HG02588 (cell line): ENCODE data around the gene FGF12.
"Not testable (repeated sequence)": the region's sequence is repeated elsewhere in the genome, so short reads cannot be mapped to it uniquely, and the experiment has no call there.

Source experiments
- ATAC-seq: cut with Tn5 transposase; IDR thresholded peaks from one replicate; pipeline ENCODE4 v1.9.1; 2021; ENCODE audit warnings: mild to moderate bottlenecking, moderate library complexity; ENCODE audit not compliant: unreplicated experiment

Gene FGF12

DNA sequence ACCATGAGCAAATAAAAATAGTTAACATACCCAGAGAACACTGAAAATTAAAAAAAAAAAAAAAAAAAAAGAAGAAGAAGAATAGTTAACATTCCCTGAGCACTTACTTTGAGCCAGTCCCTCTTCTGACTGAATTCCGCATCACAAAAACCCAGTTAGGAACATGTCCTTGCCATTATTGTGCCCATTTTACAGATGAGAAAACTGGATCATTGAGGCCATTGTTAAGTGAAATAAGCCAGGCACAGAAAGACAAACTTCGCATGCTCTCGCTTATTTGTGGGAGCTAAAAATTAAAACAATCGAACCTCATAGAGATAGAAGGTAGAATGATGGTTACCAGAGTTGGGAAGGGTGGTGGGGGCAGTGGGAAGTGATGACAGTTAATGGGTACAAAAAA is 119.5 kb downstream of the FGF12 start:
- ATAC-seq, result no peak

DNA sequence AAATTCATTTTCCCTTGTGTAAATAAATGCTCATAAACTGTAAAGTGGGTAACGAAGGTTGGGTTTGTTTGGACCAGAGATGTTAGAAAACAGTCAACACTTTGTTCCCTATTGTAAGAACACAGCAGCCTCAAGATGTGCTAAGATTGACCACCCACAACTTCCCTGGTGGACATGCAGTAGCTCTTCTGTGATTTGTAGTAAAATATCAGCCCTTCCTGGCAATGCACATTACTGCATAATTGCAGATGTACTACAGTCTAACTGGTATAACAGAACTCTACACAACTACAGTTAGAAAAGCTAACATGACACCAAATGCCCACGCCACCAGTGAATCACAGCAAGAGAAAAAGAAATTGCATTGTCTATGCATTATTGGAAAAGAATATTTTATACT is 129.4 kb downstream of the FGF12 start:
- no peak for ATAC-seq

DNA sequence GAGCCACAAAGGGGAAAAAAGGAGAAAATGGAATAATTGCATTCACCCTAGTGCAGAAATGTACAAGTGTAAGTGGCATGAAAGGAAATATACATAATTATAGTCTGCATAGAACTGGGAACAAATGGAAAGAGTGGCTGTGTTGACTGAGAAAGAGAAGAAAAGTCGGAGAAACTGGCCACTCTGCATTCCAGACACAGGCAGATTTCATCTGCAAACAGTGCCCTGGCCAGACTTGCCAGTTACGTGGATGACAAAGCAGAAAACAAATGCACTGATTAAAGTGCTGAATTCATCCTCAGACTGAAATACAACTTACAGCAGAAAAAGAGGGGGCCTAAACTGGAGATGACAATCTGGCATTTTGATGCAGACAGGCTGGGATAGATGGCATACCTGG is 129.8 kb downstream of the FGF12 start:
- ATAC-seq, result no peak

DNA sequence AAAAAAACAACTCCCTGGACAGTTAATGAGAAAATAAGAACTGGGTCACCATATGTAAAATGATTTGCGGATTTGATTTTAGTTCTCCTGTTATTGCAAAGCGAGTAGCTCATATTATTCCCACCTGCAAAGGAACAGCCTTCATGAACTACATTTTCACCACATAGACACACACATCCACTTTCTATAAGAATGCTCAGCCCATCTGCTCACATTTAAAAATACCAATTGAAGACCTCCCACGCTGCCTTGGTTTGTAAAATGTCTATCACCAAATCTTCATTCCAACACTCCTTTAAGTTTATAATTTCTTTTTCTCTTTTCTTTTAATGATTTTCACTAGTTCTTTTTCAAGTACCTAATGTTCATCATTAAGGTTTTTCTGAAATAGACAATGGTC is 148.6 kb downstream of the FGF12 start:
- ATAC-seq, result no peak

DNA sequence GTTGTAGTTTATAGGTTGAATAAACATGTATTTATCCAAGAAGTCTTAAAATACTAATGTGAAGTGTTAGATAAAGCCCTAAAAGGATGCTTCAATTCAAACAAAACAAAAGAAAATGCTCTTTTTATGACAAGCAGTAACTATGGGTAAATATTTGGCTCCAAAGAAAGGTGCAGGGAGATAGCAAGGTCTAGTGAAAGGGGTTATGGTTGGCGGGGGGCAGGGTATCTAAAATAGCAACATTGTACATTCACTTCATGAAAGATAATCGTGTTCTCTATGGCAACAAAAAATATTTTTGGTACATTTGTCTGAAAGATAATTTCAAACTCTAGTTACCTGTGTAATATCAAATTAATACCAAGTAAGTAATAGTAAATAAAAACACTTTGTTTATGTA is 149.5 kb downstream of the FGF12 start:
- no peak for ATAC-seq

DNA sequence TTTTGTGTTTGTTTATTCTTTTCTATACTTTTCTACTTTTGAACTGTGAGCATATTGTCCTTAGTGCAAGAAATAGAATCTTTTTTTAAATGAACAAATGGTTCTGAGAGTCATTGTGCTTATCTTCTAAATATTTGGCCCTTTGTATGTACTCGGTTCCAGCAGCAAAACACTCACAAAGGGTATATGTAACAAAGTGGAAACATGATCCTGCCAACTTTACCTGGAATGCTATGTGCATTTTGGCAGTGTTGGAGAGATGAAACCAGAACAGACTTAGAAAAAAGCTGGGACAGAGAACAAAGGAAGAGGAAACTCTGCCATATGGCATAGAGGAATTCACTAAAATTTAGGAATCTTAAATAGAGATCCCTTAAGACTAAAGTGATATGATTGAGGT is 150.1 kb downstream of the FGF12 start:
- ATAC-seq, result no peak

DNA sequence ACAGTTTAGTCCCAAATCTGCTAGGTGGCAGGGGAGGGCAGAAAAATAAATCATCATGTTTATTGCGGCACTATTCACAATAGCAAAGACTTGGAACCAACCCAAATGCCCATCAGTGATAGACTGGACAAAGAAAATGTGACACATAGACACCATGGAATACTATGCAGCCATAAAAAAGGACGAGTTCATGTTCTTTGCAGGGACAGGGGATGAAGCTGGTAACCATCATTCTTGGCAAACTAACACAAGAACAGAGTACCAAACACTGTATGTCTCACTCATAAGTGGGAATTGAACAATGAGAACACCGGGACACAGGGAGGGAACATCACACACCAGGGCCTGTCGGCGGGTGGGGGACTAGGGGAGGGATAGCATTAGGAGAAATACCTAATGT is 150.6 kb downstream of the FGF12 start:
- ATAC-seq, result not testable (repeated sequence)

DNA sequence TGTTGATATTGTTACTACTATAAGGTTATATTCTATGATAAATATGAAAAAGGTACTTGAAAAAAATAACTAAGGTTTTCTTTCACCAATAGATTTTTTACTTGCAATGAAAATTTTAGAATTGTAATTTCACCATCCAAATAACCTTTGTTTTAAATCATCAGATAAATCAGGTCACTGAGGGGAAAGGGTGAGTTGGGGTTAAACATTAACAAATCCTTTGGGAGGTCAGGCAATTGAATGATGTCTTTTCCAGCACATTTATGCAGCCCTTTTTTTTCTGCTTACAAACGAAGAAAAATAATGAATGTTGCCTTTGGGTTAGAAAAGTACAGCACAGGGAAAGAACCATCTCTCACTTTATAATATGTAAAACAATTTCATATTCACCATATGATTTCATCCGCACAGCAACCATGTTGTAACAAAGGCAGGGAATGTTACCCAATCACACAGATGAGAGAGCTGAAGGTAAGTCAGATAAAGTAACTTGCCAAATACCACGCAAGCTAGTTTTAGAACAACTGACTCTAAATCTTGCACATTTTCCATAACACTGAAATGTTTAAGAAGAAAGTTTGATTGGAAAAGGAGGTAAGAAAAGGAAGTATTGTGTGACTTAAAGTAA is 151.3 kb downstream of the FGF12 start:
- ATAC-seq, result no peak

DNA sequence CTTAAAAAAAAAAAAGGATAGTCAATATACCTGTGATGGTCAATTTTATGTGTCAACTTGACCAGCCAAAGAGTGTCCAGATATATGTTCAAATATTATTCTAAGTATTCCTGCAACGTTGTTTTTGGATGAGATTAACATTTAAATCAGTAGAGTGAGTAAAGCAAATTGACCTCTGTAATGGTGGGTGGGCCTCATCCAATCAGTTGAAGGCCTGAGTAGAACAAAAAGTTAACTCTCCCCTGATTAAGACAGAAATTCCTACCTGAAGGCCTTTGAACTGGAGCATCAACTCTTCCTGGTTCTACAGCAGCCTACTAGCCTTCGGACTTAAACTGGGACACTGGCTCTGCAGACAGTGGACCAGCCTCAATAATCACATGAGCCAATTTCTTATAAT is 154.1 kb downstream of the FGF12 start:
- no peak for ATAC-seq

DNA sequence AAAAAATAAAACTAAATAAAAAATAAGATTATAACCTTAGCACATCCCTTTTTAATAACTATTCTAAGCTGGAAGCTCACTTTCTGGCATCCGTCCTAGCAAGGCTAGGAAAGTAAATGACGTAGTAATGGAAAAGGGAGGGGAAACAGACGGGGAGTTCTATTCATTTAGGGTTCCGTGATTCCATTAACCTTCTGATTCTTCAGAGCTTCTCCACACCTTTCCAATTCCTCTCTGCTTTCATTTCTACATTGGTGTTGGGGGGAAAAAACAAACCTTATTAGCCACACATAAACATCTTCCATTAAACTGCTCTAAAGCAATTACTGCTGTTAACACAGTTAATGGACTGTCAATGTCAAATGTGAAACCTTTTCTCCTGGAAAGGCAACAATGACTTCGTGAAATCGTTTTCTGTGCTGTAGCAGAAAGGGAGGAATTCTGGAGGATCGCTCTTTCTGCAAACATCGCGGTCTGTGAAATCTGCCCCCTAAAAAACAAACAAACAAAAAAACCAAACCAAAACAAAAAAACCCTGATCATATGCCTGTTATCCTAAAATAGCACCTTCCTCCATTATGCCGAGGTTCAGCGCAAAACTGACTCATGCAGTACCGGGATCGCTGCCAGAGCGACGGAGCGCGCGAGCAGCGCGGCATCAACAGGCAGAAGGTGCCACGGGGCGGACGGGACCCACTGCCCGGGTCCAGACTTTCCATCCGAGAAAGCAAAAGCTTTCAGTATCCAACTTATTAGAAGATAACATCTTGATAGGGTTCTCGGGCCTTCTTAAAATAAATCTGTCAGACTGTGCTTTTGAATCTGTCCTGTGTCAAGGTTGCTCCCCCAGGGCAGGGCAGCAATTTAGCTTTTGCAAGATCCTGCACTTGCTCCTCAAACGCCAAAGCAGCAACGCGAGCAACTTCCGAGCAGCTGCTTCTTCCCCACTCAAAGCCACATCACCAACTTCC is 156.2 kb downstream of the FGF12 start:
- ATAC-seq, result no peak

DNA sequence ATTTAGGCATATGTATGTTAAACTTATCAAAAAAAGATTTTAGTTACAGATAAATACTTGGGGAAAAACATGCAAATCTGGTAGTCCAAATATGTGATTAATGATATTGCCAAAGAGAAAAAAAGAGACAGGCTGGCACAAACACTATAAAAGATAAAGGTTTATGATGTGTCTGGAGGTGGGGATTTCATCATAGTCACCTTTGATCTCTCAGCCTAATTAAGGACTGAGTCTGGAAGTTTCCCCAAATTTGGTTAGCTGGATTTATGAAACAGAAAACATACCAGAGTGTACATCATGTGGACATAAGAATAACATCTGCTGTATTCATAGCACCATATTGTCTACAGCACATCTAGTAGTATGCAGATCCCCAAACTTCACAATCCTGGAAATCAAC is 157.0 kb downstream of the FGF12 start:
- no peak for ATAC-seq

DNA sequence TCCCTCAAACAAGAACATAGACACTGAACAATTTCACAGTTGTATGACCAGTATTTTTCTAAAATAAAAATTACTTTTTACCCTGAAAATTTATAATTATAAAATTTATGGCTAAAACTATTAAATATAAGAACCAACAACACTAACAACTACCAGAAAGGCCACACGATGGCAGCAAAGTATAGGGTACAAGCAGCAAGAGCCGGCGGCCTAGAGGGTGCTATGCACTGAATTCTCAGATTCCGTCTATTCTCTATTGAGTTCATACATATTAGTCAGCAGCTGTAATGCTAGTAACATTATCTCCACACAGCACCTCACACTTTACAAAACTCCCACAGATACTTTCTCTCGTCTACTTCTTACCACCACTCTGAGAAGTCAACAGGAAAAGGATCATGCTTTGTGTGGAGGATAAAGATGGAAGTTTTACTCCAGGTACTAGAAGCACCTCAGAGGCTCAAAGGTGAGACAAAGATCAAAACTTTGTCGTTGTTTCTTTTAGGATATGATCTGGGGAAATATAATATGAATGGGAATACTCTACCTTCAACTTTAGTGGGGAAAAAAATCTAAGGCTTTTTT is 160.5 kb downstream of the FGF12 start:
- peak; percentile 88 for ATAC-seq

DNA sequence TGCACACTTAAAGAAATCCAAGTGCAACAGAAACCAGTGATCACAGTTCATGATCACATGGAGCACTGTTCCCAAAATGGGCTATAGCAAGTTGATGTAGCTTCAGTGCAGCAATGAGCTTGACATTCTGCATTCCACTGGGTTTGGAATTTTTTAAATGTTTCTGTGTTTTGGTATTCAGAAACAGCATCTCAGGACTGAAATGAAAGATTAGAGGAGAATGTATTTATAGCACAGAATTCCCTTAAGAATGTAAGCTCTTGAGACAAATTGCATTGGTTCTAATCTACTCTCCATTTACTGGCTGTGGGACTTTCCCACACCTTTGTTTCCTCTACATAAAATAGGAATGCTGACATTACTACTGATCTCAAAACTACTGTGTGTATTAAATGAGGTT is 162.7 kb downstream of the FGF12 start:
- ATAC-seq, result no peak

DNA sequence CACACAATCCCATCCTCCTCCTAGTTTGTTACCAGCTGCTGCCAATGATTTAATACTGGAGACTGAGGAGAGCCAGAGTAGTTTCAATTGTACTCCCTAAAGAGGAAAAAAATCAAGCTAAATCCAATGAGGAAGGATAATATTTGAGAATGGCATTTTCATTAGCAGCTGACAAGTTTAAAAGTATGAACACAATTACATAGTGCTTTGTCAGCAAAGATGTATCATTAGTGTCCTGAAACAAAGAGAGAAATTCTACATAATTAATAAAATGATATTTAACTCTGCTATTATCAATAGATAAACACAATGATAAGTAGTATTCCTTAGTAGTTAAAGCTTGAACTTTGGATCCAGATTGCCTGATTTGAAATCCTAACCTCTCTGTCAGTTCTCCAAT is 163.9 kb downstream of the FGF12 start:
- ATAC-seq, result no peak

DNA sequence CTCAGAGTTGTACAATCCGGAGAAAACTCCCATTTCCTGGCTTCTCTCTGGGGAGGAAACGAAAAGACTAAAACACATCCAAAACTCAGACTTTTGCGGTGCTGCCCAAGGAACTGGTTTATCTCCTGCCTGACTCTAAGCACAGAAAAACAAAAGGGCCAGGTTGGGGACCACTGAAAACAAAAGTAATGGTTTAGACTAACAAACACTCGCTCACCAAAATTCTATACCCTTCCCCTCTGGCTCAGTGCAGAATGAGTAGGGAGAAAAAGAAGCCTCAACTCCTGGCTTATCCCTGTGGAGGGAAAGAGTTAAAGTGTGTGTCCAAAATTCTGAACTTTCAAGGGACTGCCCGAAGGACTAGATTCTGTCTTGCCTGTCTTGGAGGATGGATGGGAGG is 173.6 kb downstream of the FGF12 start:
- ATAC-seq, result no peak

DNA sequence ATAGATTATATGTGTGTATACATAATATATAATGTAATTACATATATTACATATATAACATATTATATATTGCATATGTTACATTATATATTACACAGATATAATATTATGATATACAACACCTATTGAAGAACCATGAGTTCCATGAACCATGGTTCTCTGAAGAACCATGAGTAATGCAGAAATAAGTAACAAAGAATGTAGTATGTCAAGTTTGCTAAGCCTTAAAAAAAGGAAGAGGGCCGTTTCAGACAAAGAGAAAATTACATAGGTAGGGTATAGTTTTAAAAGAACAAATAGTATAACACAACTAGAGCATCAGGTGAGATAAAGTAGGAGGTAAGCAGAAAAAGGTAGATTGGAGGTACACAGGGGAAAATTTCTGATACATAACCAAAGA is 177.0 kb downstream of the FGF12 start:
- ATAC-seq, result no peak

DNA sequence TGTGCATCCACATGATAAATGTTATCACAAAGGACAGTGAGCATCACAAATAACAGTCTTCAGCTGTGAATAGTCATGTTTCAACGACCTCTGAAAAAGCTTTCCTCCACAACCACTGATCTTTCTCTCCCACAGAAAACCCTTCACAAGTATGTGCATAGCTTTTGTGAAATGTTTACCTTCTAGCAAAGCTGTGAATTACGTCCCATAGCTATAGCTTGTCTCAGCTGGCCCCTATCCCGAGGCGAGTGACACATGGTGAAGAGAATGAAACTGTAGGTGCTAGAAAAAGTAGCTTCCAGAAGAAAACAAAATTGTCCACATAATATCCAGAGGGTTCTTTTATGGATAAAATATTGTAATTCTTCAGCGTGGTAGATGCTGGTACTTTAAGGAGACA is 182.0 kb downstream of the FGF12 start:
- no peak for ATAC-seq

DNA sequence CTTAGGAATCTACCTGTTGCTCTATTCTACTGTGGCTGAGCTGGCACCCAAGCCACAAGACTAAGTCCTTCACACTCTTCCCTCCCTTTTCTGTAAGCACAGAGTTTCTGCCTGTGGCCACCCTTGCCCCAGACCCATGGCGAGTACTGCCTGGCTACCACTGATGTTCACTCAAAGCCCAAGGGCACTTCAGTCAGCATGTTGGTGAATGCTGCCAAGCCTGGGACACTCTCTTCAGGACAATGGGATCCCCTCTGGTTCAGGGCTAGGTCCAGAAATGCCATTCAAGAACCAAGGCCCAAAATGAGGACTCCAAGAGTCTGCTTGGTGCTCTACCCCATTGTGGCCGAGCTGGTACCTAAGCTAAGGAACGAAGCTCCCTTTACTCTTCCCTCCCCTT is 184.2 kb downstream of the FGF12 start:
- ATAC-seq, result no peak

DNA sequence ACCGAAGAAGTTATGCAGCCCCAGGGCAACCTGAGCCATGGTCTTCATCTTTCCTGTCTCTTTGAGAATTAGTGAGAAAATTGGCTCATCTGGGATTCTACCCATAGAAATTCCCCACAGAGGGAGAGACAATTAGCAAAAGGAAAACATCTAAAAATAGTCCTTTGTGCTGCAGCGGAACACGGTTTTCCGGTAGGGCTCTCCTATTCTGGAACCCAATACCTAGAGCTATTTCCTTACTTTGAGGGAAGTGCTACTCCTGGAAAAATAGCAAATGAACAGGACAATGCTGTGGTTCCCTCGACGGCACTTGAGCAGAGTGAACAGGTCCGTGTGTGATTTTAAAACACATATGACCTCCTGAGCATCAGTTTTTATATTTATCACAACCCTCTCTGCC is 210.5 kb downstream of the FGF12 start:
- ATAC-seq, result no peak

DNA sequence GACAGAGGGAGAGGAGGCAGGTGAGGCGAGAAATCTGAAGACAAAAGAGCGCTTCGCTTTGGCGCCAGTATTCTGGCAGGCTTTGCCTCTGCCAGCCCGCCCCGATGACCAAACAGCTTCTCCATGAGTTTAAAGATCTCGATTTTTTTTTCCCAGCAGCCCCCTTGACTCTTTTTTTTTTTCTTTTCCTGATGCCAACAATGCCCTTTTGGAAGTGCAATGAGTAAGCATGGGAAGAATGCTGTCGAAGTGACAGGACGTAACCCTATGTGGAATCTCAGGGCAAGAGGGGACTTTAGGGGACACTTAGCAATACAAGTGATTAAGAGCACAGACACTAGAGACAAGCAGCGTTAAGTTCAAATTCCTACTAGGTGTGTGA is 211.7 kb downstream of the FGF12 start:
- no peak for ATAC-seq

DNA sequence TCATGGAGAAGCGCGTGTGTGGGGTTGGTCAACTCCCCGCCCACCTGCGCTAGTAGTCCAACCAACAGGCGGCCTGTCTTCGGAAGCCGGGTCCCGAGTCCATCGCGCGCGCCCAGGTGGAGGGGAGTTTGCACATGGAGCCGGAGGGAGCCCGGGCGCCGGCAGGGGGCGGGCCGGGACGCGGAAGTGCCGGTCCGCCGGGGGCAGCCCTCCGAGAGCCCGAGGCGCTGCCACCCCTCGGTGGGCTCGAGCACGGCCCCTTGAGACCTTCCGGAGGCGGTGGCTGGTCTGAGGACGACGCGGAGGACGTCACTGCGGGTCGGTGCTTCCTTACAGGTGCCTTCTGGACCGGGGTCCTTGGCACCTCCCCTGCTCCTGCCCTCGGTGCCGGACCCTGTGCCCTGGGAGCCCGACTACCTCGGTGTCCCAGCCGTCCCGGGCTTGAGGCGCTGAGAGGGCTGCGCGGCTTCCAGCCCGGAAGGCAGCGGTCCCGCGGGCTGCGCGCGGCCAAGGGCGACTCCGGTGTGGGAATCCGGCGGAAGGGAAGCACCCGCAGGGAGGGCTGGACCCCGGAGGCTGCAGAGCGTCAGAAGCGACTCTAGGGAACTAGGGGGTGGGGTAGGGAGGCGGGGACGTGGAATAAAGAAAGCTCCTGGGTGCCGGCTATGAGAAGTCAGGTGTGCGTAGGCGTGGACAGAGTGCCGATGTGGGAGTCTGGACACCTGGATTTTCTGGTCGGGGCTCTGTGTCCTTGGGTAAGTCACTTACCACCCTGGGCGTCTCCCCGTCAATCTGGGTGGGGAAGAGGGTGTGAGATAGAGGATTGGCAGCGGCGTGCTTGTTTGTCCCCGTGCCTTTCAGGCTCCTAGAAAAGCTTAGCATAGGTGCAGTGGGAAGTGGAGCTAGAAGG is 212.3 kb downstream of the FGF12 start:
- ATAC-seq, result no peak
